A549 (cell line): ENCODE results near the gene ZNF385B.

Experiments used
- CTCF ChIP-seq: fragments of >200 bp; sonication (Bioruptor Twin); formaldehyde crosslinking; IDR thresholded peaks from 3 replicates; pipeline ENCODE4 v1.5.1; 2016
- EHMT2 ChIP-seq: fragments of 200-600 bp; sonication (generic); IDR thresholded peaks from 2 replicates; pipeline ENCODE4 v1.6.1; 2016; ENCODE audit warnings: antibody characterized with exemption, low read depth, mild to moderate bottlenecking, moderate library complexity
- HDAC2 ChIP-seq: fragments of 200-600 bp; sonication (generic); IDR thresholded peaks from 2 replicates; pipeline ENCODE4 v1.6.1; 2016
- HOXA7 ChIP-seq: fragments of 250-450 bp; sonication (Bioruptor Pico); IDR thresholded peaks from 2 replicates; pipeline ENCODE4 v1.5.0; 2020; ENCODE audit warnings: mild to moderate bottlenecking, moderate library complexity
- KDM1A ChIP-seq: fragments of 200-600 bp; sonication (generic); IDR thresholded peaks from 2 replicates; pipeline ENCODE4 v1.6.1; 2016; ENCODE audit warnings: low read depth, mild to moderate bottlenecking
- KDM5A ChIP-seq: fragments of 200-600 bp; sonication (generic); IDR thresholded peaks from 2 replicates; pipeline ENCODE4 v1.6.1; 2016; ENCODE audit warnings: antibody characterized with exemption, mild to moderate bottlenecking
- MAZ ChIP-seq: fragments of 150-350 bp; IDR thresholded peaks from 2 replicates; pipeline ENCODE4 v1.6.1; 2014; ENCODE audit warnings: antibody characterized with exemption, low read depth, low read length, borderline replicate concordance
- NPAS2 ChIP-seq: fragments of 250-450 bp; sonication (Bioruptor Pico); IDR thresholded peaks from 2 replicates; pipeline ENCODE4 v1.8.0; 2022; ENCODE audit warnings: mild to moderate bottlenecking, moderate library complexity, borderline replicate concordance
- NR3C1 ChIP-seq: fragments of >200 bp; sonication (Bioruptor Twin); formaldehyde crosslinking; IDR thresholded peaks from 3 replicates; pipeline ENCODE4 v1.6.1; 2017
- POLR2A ChIP-seq: IDR thresholded peaks from 2 replicates; pipeline ENCODE4 v1.6.1; 2012; ENCODE audit warnings: mild to moderate bottlenecking, low read length
- RAD21 ChIP-seq, 2 experiments: fragments of >200 bp in 1 of 2; sonication (Bioruptor Twin) in 1 of 2; formaldehyde crosslinking in 1 of 2; IDR thresholded peaks in 1 of 2; conservative IDR thresholded peaks in 1 of 2; 2 replicates in 1 of 2; 3 replicates in 1 of 2; pipeline ENCODE4 v1.6.1; 2012 to 2018; ENCODE audit warnings: inconsistent platforms in 1 of 2
- REST ChIP-seq: fragments of 200-600 bp; sonication (generic); IDR thresholded peaks from 2 replicates; pipeline ENCODE4 v1.6.1; 2016; ENCODE audit warnings: antibody characterized with exemption, mild to moderate bottlenecking, moderate library complexity
- RFX5 ChIP-seq: fragments of 450-650 bp; IDR thresholded peaks from 2 replicates; pipeline ENCODE4 v1.7.1; 2014; ENCODE audit warnings: antibody characterized with exemption, mild to moderate bottlenecking, moderate library complexity
- TP53 ChIP-seq: fragments of 250-450 bp; sonication (Bioruptor Pico); IDR thresholded peaks from 2 replicates; pipeline ENCODE4 v1.5.0; 2021; ENCODE audit warnings: mild to moderate bottlenecking, moderate library complexity

GRCh38 chr2:179910735-179911113, 49.3 kb upstream of the ZNF385B start:
- TF ChIP-seq CTCF, result no peak
- no peak for TF ChIP-seq REST
- no peak for TF ChIP-seq HDAC2
- TF ChIP-seq MAZ, result no peak
- TF ChIP-seq HOXA7 (CRISPR knock-in tag), result no peak
- no peak for TF ChIP-seq NPAS2 (CRISPR knock-in tag)
- no peak for TF ChIP-seq POLR2A
- TF ChIP-seq KDM1A, result no peak
- no peak for TF ChIP-seq RAD21 (conservative IDR thresholded peaks at IDR 0.05 in 1 of 2, IDR thresholded peaks at IDR 0.05 in 1 of 2)
- TF ChIP-seq EHMT2, result no peak
- no peak for TF ChIP-seq RFX5
- no peak for TF ChIP-seq TP53 (CRISPR knock-in tag)
- no peak for TF ChIP-seq KDM5A
- no peak for TF ChIP-seq NR3C1
